Ishikawa (cell line): Measurements from ENCODE around the gene AZIN2.

Source experiments
- CEBPB ChIP-seq: IDR thresholded peaks from 2 replicates; pipeline ENCODE4 v1.6.1; 2012
- CREB1 ChIP-seq: IDR thresholded peaks from 2 replicates; pipeline ENCODE4 v1.6.1; 2012; ENCODE audit warnings: low read depth
- EP300 ChIP-seq: IDR thresholded peaks from 2 replicates; pipeline ENCODE4 v1.6.1; 2012; ENCODE audit warnings: borderline replicate concordance
- FOXM1 ChIP-seq: IDR thresholded peaks from 2 replicates; pipeline ENCODE4 v1.6.1; 2012; ENCODE audit warnings: low read depth, borderline replicate concordance
- NFIC ChIP-seq: IDR thresholded peaks from 2 replicates; pipeline ENCODE4 v1.6.1; 2012
- RAD21 ChIP-seq: IDR thresholded peaks from 2 replicates; pipeline ENCODE4 v1.6.1; 2012; ENCODE audit warnings: low read depth
- TAF1 ChIP-seq: IDR thresholded peaks from 2 replicates; pipeline ENCODE4 v1.6.1; 2012; ENCODE audit warnings: low read depth, mild to moderate bottlenecking
- TCF12 ChIP-seq: IDR thresholded peaks from 2 replicates; pipeline ENCODE4 v1.6.1; 2012; ENCODE audit warnings: low read depth
- TEAD4 ChIP-seq: IDR thresholded peaks from 2 replicates; pipeline ENCODE4 v1.6.1; 2012
- ZBTB7A ChIP-seq: IDR thresholded peaks from 2 replicates; pipeline ENCODE4 v1.6.1; 2012; ENCODE audit warnings: low read depth
- TF ChIP-seq, protein P1 (sequence below): IDR thresholded peaks from 2 replicates; pipeline ENCODE4 v1.6.1; 2012; ENCODE audit warnings: low read depth, mild to moderate bottlenecking
- TF ChIP-seq, protein P2 (sequence below): IDR thresholded peaks from 2 replicates; pipeline ENCODE4 v1.6.1; 2012

DNA sequence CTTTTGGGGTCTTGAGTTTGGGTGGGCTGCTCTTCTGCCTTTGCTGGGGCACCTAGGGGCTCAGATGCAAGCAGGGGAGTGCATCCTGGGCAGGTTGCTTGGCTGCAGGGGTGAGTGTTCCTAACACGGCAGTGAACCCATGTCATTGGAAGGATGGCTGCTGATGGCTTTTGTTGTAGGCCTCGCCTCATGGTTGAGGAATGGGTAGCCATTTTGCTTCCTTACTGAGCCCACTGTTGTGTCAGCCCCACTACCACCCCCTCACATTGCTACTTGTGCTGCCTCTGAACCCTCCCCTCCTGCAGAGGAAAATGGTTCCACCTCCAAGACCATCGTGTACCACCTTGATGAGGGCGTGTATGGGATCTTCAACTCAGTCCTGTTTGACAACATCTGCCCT lies 16.8 kb downstream of the AZIN2 start:
- no peak for TF ChIP-seq EP300
- no peak for TF ChIP-seq RAD21
- no peak for TF ChIP-seq TAF1
- TF ChIP-seq, protein P1, sequence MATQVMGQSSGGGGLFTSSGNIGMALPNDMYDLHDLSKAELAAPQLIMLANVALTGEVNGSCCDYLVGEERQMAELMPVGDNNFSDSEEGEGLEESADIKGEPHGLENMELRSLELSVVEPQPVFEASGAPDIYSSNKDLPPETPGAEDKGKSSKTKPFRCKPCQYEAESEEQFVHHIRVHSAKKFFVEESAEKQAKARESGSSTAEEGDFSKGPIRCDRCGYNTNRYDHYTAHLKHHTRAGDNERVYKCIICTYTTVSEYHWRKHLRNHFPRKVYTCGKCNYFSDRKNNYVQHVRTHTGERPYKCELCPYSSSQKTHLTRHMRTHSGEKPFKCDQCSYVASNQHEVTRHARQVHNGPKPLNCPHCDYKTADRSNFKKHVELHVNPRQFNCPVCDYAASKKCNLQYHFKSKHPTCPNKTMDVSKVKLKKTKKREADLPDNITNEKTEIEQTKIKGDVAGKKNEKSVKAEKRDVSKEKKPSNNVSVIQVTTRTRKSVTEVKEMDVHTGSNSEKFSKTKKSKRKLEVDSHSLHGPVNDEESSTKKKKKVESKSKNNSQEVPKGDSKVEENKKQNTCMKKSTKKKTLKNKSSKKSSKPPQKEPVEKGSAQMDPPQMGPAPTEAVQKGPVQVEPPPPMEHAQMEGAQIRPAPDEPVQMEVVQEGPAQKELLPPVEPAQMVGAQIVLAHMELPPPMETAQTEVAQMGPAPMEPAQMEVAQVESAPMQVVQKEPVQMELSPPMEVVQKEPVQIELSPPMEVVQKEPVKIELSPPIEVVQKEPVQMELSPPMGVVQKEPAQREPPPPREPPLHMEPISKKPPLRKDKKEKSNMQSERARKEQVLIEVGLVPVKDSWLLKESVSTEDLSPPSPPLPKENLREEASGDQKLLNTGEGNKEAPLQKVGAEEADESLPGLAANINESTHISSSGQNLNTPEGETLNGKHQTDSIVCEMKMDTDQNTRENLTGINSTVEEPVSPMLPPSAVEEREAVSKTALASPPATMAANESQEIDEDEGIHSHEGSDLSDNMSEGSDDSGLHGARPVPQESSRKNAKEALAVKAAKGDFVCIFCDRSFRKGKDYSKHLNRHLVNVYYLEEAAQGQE: no peak
- TF ChIP-seq TCF12: no peak
- TF ChIP-seq, protein P2, sequence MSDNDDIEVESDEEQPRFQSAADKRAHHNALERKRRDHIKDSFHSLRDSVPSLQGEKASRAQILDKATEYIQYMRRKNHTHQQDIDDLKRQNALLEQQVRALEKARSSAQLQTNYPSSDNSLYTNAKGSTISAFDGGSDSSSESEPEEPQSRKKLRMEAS: no peak
- no peak for TF ChIP-seq TEAD4
- no peak for TF ChIP-seq CEBPB
- no peak for TF ChIP-seq CREB1
- no peak for TF ChIP-seq FOXM1
- no peak for TF ChIP-seq NFIC
- TF ChIP-seq ZBTB7A: no peak
